K562 (cell line): ENCODE measurements around the gene ADSS2. TPM values are rescaled to one million over a fixed set of nuclear protein-coding genes. Genes with fewer than 3 reads are reported as not detected.

Experiments
- BDP1 ChIP-seq: IDR thresholded peaks from 3 replicates; pipeline ENCODE4 v1.6.1; 2011; ENCODE audit not compliant: insufficient read length, insufficient read depth
- CBFA2T3 ChIP-seq: fragments of 450-650 bp; IDR thresholded peaks from 2 replicates; pipeline ENCODE4 v1.6.1; 2017
- EP400 ChIP-seq: fragments of 450-650 bp; IDR thresholded peaks from 2 replicates; pipeline ENCODE4 v1.6.1; 2017; ENCODE audit warnings: antibody characterized with exemption, mild to moderate bottlenecking, moderate library complexity
- FOSL1 ChIP-seq: fragments of 200-800 bp; sonication (Bioruptor generic); conservative IDR thresholded peaks from 2 replicates; pipeline ENCODE4 v1.6.1; 2016; ENCODE audit warnings: missing genetic modification characterization, missing compliant biosample characterization
- FOXK2 ChIP-seq, 2 experiments: fragments of 450-650 bp; IDR thresholded peaks in 1 of 2; conservative IDR thresholded peaks in 1 of 2; 2 replicates each; pipeline ENCODE4 v1.6.1; 2016; ENCODE audit warnings: low read depth in 2 of 2, mild to moderate bottlenecking in 1 of 2
- L3MBTL2 ChIP-seq: fragments of 450-650 bp; IDR thresholded peaks from 2 replicates; pipeline ENCODE4 v1.6.1; 2016; ENCODE audit warnings: mild to moderate bottlenecking, moderate library complexity
- LCOR ChIP-seq: sonication (generic); formaldehyde crosslinking; IDR thresholded peaks from 2 replicates; pipeline ENCODE4 v1.8.0; 2022; ENCODE audit warnings: mild to moderate bottlenecking, missing genetic modification reagents
- MYBL2 ChIP-seq, 2 experiments: fragments of 450-650 bp in 1 of 2; sonication (generic) in 1 of 2; formaldehyde crosslinking in 1 of 2; IDR thresholded peaks; 2 replicates each; pipeline versions ENCODE4 v1.6.1 to v1.8.1; 2017 to 2022; ENCODE audit warnings: borderline replicate concordance in 1 of 2, inconsistent platforms in 1 of 2, low read depth in 1 of 2, mild to moderate bottlenecking in 1 of 2, missing genetic modification reagents in 1 of 2, moderate library complexity in 1 of 2
- NR2F6 ChIP-seq: fragments of 450-650 bp; formaldehyde crosslinking; IDR thresholded peaks from 2 replicates; pipeline ENCODE4 v1.4.0; 2020; ENCODE audit warnings: mild to moderate bottlenecking
- RBBP5 ChIP-seq: fragments of 200-600 bp; sonication (generic); IDR thresholded peaks from 2 replicates; pipeline ENCODE4 v1.6.1; 2012; ENCODE audit warnings: borderline replicate concordance, mild to moderate bottlenecking, low read length, control low read depth, inconsistent platforms; ENCODE audit not compliant: insufficient read depth, poor library complexity, severe bottlenecking
- RREB1 ChIP-seq: fragments of 250-450 bp; sonication (Bioruptor Pico); IDR thresholded peaks from 2 replicates; pipeline ENCODE4 v1.4.0; 2020
- SMARCA5 ChIP-seq: fragments of 450-650 bp; IDR thresholded peaks from 2 replicates; pipeline ENCODE4 v1.6.1; 2016
- TBP ChIP-seq: optimal IDR thresholded peaks from 2 replicates; pipeline ENCODE3; 2011; ENCODE audit warnings: low read depth, low read length, improper control_type of control experiment
- TOE1 ChIP-seq, 2 experiments: fragments of 450-650 bp in 1 of 2; sonication (generic) in 1 of 2; formaldehyde crosslinking in 1 of 2; IDR thresholded peaks; 2 replicates each; pipeline versions ENCODE4 v1.7.1 to v1.8.0; 2016 to 2022; ENCODE audit warnings: borderline replicate concordance in 2 of 2, mild to moderate bottlenecking in 2 of 2, antibody characterized with exemption in 1 of 2, inconsistent platforms in 1 of 2, low read depth in 1 of 2, missing genetic modification reagents in 1 of 2, moderate library complexity in 1 of 2
- TRIM24 ChIP-seq, 2 experiments: fragments of 450-650 bp; IDR thresholded peaks; 2 replicates each; pipeline ENCODE4 v1.6.1; 2016
- VEZF1 ChIP-seq: fragments of 200-800 bp; sonication (Bioruptor generic); IDR thresholded peaks from 2 replicates; pipeline ENCODE4 v1.6.1; 2017; ENCODE audit warnings: missing genetic modification characterization, missing compliant biosample characterization
- ZBED1 ChIP-seq: IDR thresholded peaks from 2 replicates; pipeline ENCODE4 v1.6.1; 2014
- ZNF41 ChIP-seq: fragments of 250-450 bp; sonication (Bioruptor Pico); conservative IDR thresholded peaks from 2 replicates; pipeline ENCODE4 v1.4.0; 2020; ENCODE audit warnings: mild to moderate bottlenecking
- ZNF589 ChIP-seq: fragments of 200-800 bp; sonication (Bioruptor generic); IDR thresholded peaks from 2 replicates; pipeline ENCODE4 v1.6.1; 2016; ENCODE audit warnings: low read depth, missing genetic modification characterization, missing compliant biosample characterization
- ZNF644 ChIP-seq: fragments of 200-800 bp; sonication (Bioruptor generic); IDR thresholded peaks from 2 replicates; pipeline ENCODE4 v1.6.1; 2016; ENCODE audit warnings: low read depth, missing genetic modification characterization, missing compliant biosample characterization
- ZNF75A ChIP-seq: fragments of 450-650 bp; formaldehyde crosslinking; IDR thresholded peaks from 2 replicates; pipeline ENCODE4 v1.4.0; 2020; ENCODE audit warnings: mild to moderate bottlenecking
- ZSCAN32 ChIP-seq: fragments of 450-650 bp; formaldehyde crosslinking; IDR thresholded peaks from 2 replicates; pipeline ENCODE4 v1.4.0; 2020; ENCODE audit warnings: mild to moderate bottlenecking, moderate library complexity
- polyA plus RNA-seq, 8 experiments: library from polyadenylated mRNA; depleted of rRNA in 4 of 8; stranded (reverse) in 5 of 8; unstranded in 3 of 8; fragments of >200 nt; fragmentation: Nextera tagmentation in 2 of 8; fragmentation: Illumina TruSeq in 1 of 8; extraction: Ambion mirVana in 2 of 8; extraction: Trizol in 1 of 8; gene quantifications; 2 replicates each; pipeline versions ENCODE4 v1.2.1 to v1.2.3, GENCODE V29; 2011 to 2014; ENCODE audit warnings: inconsistent platforms in 1 of 8, missing spikeins in 1 of 8
- total RNA-seq, 7 experiments: library from RNA; depleted of rRNA in 6 of 7; stranded (reverse); fragments of >200 nt in 6 of 7; fragmentation: Illumina TruSeq in 2 of 7; extraction: Trizol in 2 of 7; gene quantifications; 2 replicates each; pipeline versions ENCODE4 v1.2.1 to v1.2.3, GENCODE V29; 2011 to 2021; ENCODE audit warnings: low replicate concordance in 1 of 7

Gene ADSS2
- total and polyA plus RNA-seq, 9 of the 15 experiments (the other 6 are each of a cell fraction or from before 2014, with no cell fraction given), result 8.8 to 63.8 (median 59.4) TPM

GRCh38 chr1:244393604-244394176, 58.0 kb downstream of the ADSS2 start (continued):
- 0 out of 2 replicates have a peak, but pooled peaks have one; percentile 53 for TF ChIP-seq LCOR (CRISPR knock-in tag)
- no peak for TF ChIP-seq SMARCA5
- TF ChIP-seq MYBL2 (IDR thresholded peaks at IDR 0.05; ENCODE audit: low read depth), result no peak
- TF ChIP-seq MYBL2 (CRISPR knock-in tag; IDR thresholded peaks at IDR 0.05; ENCODE audit: borderline replicate concordance), result no peak
- no peak for TF ChIP-seq NR2F6 (CRISPR knock-in tag)
- TF ChIP-seq ZNF41 (CRISPR knock-in tag), result peak; percentile 14; the same call in 1 of the 2 replicates
- TF ChIP-seq ZSCAN32 (CRISPR knock-in tag), result 0 out of 2 replicates have a peak, but pooled peaks have one; percentile 39
- peak; percentile 66; the same call in 1 of the 2 replicates for TF ChIP-seq RREB1 (CRISPR knock-in tag)
- peak; percentile 47 to 66; a peak in 3 of 4 replicates for TF ChIP-seq TRIM24 (IDR thresholded peaks at IDR 0.05)
- TF ChIP-seq RBBP5, result peak; percentile 45
- peak; percentile 37 for TF ChIP-seq TBP
- TF ChIP-seq ZNF589 (CRISPR knock-in tag), result peak; percentile 93; the same call in 1 of the 2 replicates
- TF ChIP-seq VEZF1 (CRISPR knock-in tag), result peak; percentile 43
- TF ChIP-seq ZNF644, result peak; percentile 83; the same call in 1 of the 2 replicates
- TF ChIP-seq ZBED1, result no peak
- no peak for TF ChIP-seq BDP1
- TF ChIP-seq ZNF75A (CRISPR knock-in tag), result peak; percentile 72
- peak; percentile 94 for TF ChIP-seq L3MBTL2
- TF ChIP-seq TOE1 (IDR thresholded peaks at IDR 0.05; ENCODE audit: borderline replicate concordance), result peak; percentile 49; the same call in 1 of the 2 replicates
- TF ChIP-seq TOE1 (CRISPR knock-in tag; IDR thresholded peaks at IDR 0.05; ENCODE audit: borderline replicate concordance, low read depth), result no peak
- peak; percentile 84 for TF ChIP-seq CBFA2T3
- TF ChIP-seq FOXK2 (conservative IDR thresholded peaks at IDR 0.05 in 1 of 2, IDR thresholded peaks at IDR 0.05 in 1 of 2; ENCODE audit: low read depth in 2 of 2), result peak; percentile 78 to 86
- peak; percentile 79 for TF ChIP-seq EP400
- TF ChIP-seq FOSL1 (tag), result peak; percentile 52; the same call in 1 of the 2 replicates
